DMS114 treated with DMSO at 0.1 percent for 48 hours (cell line): ENCODE results near the gene BABAM2.

ENCODE experiments used
- DNase-seq: peaks from one replicate; lab custom pipeline; 2025; ENCODE audit not compliant: unreplicated experiment; lab: John Stamatoyannopoulos, UW

The BABAM2 gene

GRCh38 chr2:28271919-28272250 is 381.4 kb downstream of the BABAM2 start:
- DNase-seq: no peak

GRCh38 chr2:28273751-28274150 is 383.2 kb downstream of the BABAM2 start:
- no peak for DNase-seq

GRCh38 chr2:28274911-28275685 is 384.6 kb downstream of the BABAM2 start:
- no peak for DNase-seq

DNA sequence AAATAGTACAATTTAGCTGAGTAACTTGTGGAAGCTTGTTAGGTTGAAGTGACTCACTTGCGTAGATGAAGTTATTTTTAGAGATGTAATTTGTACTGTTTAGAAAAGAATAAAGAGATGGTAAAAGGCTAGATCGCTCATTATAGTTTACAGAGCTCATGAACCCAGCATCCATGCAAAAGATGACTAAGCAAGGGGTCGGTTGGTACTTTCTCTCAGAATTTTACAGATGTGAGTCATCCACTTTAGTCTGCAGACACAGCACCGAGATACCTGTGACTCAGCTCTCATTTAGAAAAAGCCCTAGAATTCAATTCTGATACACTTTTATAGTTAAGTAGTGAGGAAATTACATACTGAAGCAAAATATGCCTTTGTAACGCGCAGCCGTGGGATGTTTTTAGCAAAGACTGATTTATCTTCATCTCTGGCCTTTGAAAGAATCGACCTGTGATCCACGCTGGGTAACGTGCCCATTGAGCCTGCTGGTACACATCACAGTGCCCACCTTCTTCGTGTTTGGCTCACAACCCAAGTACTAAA is 385.6 kb downstream of the BABAM2 start:
- DNase-seq: no peak

GRCh38 chr2:28276807-28277206 is 386.3 kb downstream of the BABAM2 start:
- DNase-seq: no peak

DNA sequence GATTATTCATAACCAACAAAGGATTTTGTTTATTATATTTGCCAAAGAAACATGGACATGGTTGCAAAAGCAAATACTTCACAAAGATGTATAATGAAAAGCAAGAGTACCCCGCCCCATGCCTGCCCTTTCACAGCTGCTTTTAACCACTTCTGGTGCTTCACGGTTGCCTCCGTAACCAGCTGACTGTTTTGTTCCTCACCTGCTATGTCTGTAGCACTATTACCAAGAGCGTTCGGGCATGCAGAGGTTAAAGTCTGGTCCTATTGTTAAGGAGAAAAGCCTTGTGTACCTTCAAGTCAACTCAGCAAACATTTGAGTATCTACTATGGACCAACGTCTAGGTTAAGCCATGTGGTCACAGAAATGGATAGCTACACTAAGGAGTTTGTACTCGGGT is 386.9 kb downstream of the BABAM2 start:
- no peak for DNase-seq

GRCh38 chr2:28279371-28279770 is 388.8 kb downstream of the BABAM2 start:
- DNase-seq: no peak

GRCh38 chr2:28280619-28281018 is 390.1 kb downstream of the BABAM2 start:
- DNase-seq: no peak

- DNase-seq: no peak
These were observed 391.2 kb downstream of the BABAM2 start for GRCh38 chr2:28281739-28282138.

- DNase-seq: no peak
These were observed 391.7 kb downstream of the BABAM2 start for GRCh38 chr2:28282248-28282647.

DNA sequence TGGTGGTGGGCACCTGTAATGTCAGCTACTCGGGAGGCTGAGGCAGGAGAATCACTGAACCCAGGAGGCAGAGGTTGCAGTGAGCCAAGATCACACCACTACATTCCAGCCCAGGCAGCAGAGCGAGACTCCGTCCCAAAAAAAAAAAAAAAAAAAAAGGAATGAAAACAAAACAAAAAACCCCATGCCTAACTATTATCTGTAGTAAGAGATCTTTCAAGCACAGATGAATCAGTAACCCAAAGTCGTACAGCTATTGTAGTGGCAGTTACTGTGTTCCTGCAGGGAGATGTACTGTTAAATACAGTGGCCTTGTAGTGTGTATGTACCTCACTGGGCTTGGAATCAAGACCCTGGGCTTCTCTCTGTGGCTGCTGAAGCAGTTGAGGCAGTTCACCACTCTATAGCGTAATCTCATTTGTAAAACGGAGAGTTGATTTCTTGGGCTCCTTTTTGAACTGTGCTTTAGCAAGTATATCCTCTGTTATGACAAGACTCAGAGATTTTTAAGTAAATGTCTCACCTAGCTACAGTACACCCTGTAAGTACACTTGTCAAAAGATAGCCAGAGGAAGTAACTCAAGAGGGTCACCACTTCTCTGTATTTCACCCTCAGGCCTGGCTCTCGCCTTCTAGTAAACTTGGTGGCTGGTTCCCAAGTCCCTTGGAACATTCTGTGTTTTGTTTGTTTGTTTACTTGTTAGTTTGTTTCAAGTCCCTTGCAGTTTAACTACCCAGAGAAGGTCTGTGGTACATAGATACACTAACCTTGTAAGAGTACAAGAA is 392.5 kb downstream of the BABAM2 start:
- DNase-seq: no peak

- no peak for DNase-seq
These were observed 393.3 kb downstream of the BABAM2 start for GRCh38 chr2:28283861-28284260.

- no peak for DNase-seq
These were observed 396.1 kb downstream of the BABAM2 start for GRCh38 chr2:28286678-28287077.

- DNase-seq: no peak
These were observed 396.9 kb downstream of the BABAM2 start for GRCh38 chr2:28287256-28287915.

DNA sequence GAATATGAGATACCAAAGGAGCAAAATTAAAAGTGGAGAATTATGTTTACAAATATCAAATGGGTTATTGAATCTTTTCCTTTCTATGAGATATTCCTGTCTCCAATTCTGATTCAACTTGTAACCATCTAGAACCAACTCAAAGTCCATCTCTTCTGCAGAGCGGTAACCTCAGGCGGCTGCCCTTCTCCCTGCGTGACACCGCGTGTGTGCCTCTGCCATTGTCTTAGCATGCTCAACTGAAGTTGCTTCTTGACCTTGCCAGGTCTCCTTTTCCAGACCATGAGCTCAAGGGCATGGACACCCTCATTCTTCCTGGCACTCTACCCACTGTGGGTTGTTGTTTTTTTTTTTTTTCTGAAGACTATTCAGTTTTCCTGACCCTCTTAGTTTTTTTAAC is 398.1 kb downstream of the BABAM2 start:
- DNase-seq: no peak

GRCh38 chr2:28291811-28292440 is 401.4 kb downstream of the BABAM2 start:
- DNase-seq: no peak

DNA sequence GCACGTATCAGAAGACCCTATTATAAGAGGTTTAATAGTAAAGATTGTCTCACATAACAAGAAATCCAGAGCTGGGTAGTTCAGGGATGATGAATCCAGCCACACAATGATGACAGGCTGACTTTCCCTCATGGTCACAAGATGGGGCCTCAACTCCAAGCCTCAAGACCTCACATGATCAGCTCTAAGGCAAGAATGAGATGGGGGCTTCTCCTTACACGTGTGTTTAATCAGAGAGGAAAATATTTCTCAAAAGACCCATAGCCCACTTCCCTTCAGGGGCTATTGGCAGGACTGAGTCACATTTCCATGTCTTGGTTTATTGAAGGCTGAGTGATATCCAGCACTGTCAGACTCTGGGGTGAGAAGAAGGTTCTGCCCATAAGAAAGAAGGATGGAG is 402.0 kb downstream of the BABAM2 start:
- DNase-seq: no peak

GRCh38 chr2:28293416-28293815 is 402.9 kb downstream of the BABAM2 start:
- no peak for DNase-seq

DNA sequence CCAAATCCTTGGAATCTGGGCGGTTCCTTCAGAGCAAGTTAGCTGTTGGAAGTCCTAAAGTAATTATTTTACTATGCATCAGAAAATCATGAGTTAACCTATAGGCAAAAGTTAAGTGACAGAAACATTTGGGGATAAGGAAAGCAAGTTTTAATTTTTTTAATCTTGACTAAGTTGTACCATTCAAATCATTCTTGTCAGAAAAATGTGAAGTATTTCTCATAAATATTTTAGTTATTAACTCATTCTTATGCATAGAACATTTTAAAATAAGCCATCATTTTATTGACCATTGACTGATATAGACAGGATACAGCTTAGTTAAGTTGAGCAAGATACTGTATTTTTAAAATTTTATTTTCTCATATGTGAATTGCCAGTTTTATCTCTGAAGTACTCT is 403.9 kb downstream of the BABAM2 start:
- DNase-seq: no peak

- DNase-seq: no peak
These were observed 405.7 kb downstream of the BABAM2 start for GRCh38 chr2:28296243-28296642.

DNA sequence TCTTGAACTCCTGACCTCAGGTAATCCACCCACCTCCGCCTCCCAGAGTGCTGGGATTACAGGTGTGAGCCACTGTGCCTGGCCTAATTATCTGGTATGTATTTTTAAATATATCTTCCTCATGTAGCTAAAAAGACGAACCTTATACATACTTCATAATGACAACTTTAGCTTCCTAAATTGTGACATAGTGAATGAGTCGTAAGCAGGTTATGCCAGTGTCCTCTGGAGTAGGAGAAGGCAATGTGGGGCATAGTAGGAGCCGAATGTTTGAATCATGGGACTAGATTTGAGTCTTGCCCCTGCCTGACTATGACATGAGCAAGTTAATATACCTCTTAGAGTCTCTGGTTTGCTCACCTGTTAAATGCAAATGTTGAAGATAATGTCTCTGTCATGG is 406.4 kb downstream of the BABAM2 start:
- DNase-seq: no peak
